SU-DHL-6 (cell line): ENCODE measurements around the gene EML6.

Experiments used
- H2AFZ ChIP-seq: fragments of 200-600 bp; sonication (generic); 2 replicates; pipeline ENCODE4 v1.6.1; 2014; ENCODE audit warnings: low read depth, mild to moderate bottlenecking, moderate library complexity, mixed read lengths, antibody characterized with exemption, low read length; ENCODE audit not compliant: severe bottlenecking
- H3F3A ChIP-seq: fragments of 200-600 bp; shearing (Covaris generic); 2 replicates; pipeline ENCODE4 v1.6.0; 2016; ENCODE audit warnings: antibody characterized with exemption, mild to moderate bottlenecking; ENCODE audit not compliant: insufficient read depth
- H3K27ac ChIP-seq: fragments of 200-600 bp; sonication (generic); 2 replicates; pipeline ENCODE4 v1.5.1; 2016; ENCODE audit warnings: low read depth, mild to moderate bottlenecking, low read length, moderate library complexity, mixed read lengths
- H3K27me3 ChIP-seq: fragments of 200-600 bp; sonication (generic), shearing (Covaris generic); 2 replicates; pipeline ENCODE4 v1.6.0; 2014; ENCODE audit warnings: mild to moderate bottlenecking, low read length
- H3K36me3 ChIP-seq: fragments of 200-600 bp; sonication (generic); 2 replicates; pipeline ENCODE4 v1.6.1; 2014; ENCODE audit warnings: mild to moderate bottlenecking, low read length, mixed read lengths
- H3K4me2 ChIP-seq: fragments of 300-600, 200-600 bp; shearing (Covaris generic), sonication (generic); 2 replicates; pipeline ENCODE4 v1.6.0; 2014; ENCODE audit warnings: low read length, low read depth, mild to moderate bottlenecking; ENCODE audit not compliant: poor library complexity, severe bottlenecking
- H3K4me3 ChIP-seq: fragments of 200-600 bp; sonication (generic); 2 replicates; pipeline ENCODE4 v1.5.1; 2014; ENCODE audit warnings: antibody characterized with exemption, low read length, mild to moderate bottlenecking, mixed read lengths; ENCODE audit not compliant: insufficient read depth, poor library complexity, severe bottlenecking
- H3K79me2 ChIP-seq: fragments of 200-600 bp; sonication (generic); 2 replicates; pipeline ENCODE4 v1.6.1; 2014; ENCODE audit warnings: mild to moderate bottlenecking, low read length, moderate library complexity; ENCODE audit not compliant: insufficient read depth
- H3K9ac ChIP-seq: fragments of 200-600 bp; sonication (generic); 2 replicates; pipeline ENCODE4 v1.7.0; 2014; ENCODE audit warnings: mild to moderate bottlenecking, low read length
- H3K9me2 ChIP-seq: fragments of 200-600 bp; sonication (generic); replicated peaks from 2 replicates; pipeline ENCODE4 v1.6.1; 2014; ENCODE audit warnings: low read length; ENCODE audit not compliant: insufficient read depth
- H3K9me3 ChIP-seq: fragments of 200-600 bp; sonication (generic); 2 replicates; pipeline ENCODE4 v1.6.1; 2014; ENCODE audit warnings: low read length, mixed read lengths; ENCODE audit not compliant: insufficient read depth
- H4K20me1 ChIP-seq: fragments of 200-600 bp; sonication (generic); 2 replicates; pipeline ENCODE4 v1.6.1; 2014; ENCODE audit warnings: low read depth, mild to moderate bottlenecking, antibody characterized with exemption, low read length, moderate library complexity, mixed read lengths
- EZH2phosphoT487 ChIP-seq: fragments of 200-600 bp; sonication (generic), shearing (Covaris generic); conservative IDR thresholded peaks from 2 replicates; pipeline ENCODE4 v1.6.1; 2018; ENCODE audit warnings: mild to moderate bottlenecking, antibody characterized with exemption, low read length, moderate library complexity, mixed read lengths
- TF ChIP-seq, protein P1 (sequence below): fragments of 200-600 bp; sonication (generic); IDR thresholded peaks from one replicate; pipeline ENCODE4 v1.5.1; 2017; ENCODE audit warnings: antibody characterized with exemption, mild to moderate bottlenecking, low read length, moderate library complexity; ENCODE audit not compliant: insufficient read depth, poor library complexity, severe bottlenecking

The EML6 gene

GRCh38 chr2:54968561-54969218 lies 245.2 kb downstream of the EML6 start:
- H3K79me2 ChIP-seq, result no peaks in the 10 kb centered on the region
- H3F3A ChIP-seq, result no peaks in the 10 kb centered on the region
- H3K27me3 ChIP-seq, result no peaks in the 10 kb centered on the region
- peaks cover 9% of the 10 kb centered on the region; the same call in 1 of the 2 replicates for H3K36me3 ChIP-seq
- no peak overlapping the region for H3K9ac ChIP-seq
- H3K4me2 ChIP-seq, result no peak overlapping the region
- H4K20me1 ChIP-seq, result no peaks in the 10 kb centered on the region
- H3K4me3 ChIP-seq, result no peak overlapping the region
- no peak overlapping the region for H2AFZ ChIP-seq
- H3K9me2 ChIP-seq, result no peaks in the 10 kb centered on the region
- no peaks in the 10 kb centered on the region for H3K9me3 ChIP-seq
- no peak for TF ChIP-seq EZH2phosphoT487
- TF ChIP-seq, protein P1, sequence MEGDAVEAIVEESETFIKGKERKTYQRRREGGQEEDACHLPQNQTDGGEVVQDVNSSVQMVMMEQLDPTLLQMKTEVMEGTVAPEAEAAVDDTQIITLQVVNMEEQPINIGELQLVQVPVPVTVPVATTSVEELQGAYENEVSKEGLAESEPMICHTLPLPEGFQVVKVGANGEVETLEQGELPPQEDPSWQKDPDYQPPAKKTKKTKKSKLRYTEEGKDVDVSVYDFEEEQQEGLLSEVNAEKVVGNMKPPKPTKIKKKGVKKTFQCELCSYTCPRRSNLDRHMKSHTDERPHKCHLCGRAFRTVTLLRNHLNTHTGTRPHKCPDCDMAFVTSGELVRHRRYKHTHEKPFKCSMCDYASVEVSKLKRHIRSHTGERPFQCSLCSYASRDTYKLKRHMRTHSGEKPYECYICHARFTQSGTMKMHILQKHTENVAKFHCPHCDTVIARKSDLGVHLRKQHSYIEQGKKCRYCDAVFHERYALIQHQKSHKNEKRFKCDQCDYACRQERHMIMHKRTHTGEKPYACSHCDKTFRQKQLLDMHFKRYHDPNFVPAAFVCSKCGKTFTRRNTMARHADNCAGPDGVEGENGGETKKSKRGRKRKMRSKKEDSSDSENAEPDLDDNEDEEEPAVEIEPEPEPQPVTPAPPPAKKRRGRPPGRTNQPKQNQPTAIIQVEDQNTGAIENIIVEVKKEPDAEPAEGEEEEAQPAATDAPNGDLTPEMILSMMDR, result no peak
- no peak overlapping the region for H3K27ac ChIP-seq

GRCh38 chr2:54969295-54969939 lies 246.0 kb downstream of the EML6 start:
- peaks cover 11% of the 10 kb centered on the region; the same call in 1 of the 2 replicates for H3K36me3 ChIP-seq
- H3K27ac ChIP-seq, result no peak overlapping the region
- H3K9me2 ChIP-seq, result no peaks in the 10 kb centered on the region
- H3K9ac ChIP-seq, result no peak overlapping the region
- H2AFZ ChIP-seq, result no peak overlapping the region
- H3K27me3 ChIP-seq, result no peaks in the 10 kb centered on the region
- H3K4me3 ChIP-seq, result no peak overlapping the region
- no peak overlapping the region for H3K4me2 ChIP-seq
- no peaks in the 10 kb centered on the region for H4K20me1 ChIP-seq
- TF ChIP-seq, protein P1, result no peak
- no peak for TF ChIP-seq EZH2phosphoT487
- H3K9me3 ChIP-seq, result no peaks in the 10 kb centered on the region
- no peaks in the 10 kb centered on the region for H3F3A ChIP-seq
- no peaks in the 10 kb centered on the region for H3K79me2 ChIP-seq

- no peaks in the 10 kb centered on the region for H3K9me3 ChIP-seq
- no peak overlapping the region for H3K4me2 ChIP-seq
- H3K9ac ChIP-seq, result no peak overlapping the region
- H3K27ac ChIP-seq, result no peak overlapping the region
- no peak overlapping the region for H2AFZ ChIP-seq
- H3K4me3 ChIP-seq, result no peak overlapping the region
- no peaks in the 10 kb centered on the region for H3F3A ChIP-seq
- H3K79me2 ChIP-seq, result no peaks in the 10 kb centered on the region
- peaks cover 11% of the 10 kb centered on the region; the same call in 1 of the 2 replicates for H3K36me3 ChIP-seq
- H3K27me3 ChIP-seq, result no peaks in the 10 kb centered on the region
- H4K20me1 ChIP-seq, result no peaks in the 10 kb centered on the region
- TF ChIP-seq, protein P1, result no peak
- TF ChIP-seq EZH2phosphoT487, result no peak
- H3K9me2 ChIP-seq, result no peaks in the 10 kb centered on the region
Observed at GRCh38 chr2:54969940-54970338, 246.5 kb downstream of the EML6 start.
